Small intestine (tissue), 7 donors: ENCODE data around the gene CDH15. TPM values are rescaled to one million over a fixed set of nuclear protein-coding genes. Genes with fewer than 3 reads are reported as not detected.

ENCODE experiments used
- DNase-seq, 2 donors: peaks; one replicate each; pipeline versions ENCODE4 v3.0.0 to v3.0.0-alpha.2; 2013
- FAIRE-seq: peaks from 2 replicates; lab custom pipeline; 2012; peaks lifted over from hg19 to GRCh38; lab: Jason Lieb, UNC
- H3K27ac ChIP-seq, 3 donors: one replicate each; pipeline ENCODE4 v1.5.1; 2013; ENCODE audit warnings: low read length in 2 of 3, mild to moderate bottlenecking in 2 of 3, control low read depth in 1 of 3, inconsistent platforms in 1 of 3, low read depth in 1 of 3, moderate library complexity in 1 of 3
- H3K27me3 ChIP-seq, 3 donors: one replicate each; pipeline ENCODE4 v1.6.1; 2013; ENCODE audit warnings: low read length in 3 of 3, inconsistent platforms in 1 of 3; ENCODE audit not compliant: control insufficient read depth in 3 of 3, insufficient read depth in 3 of 3
- H3K36me3 ChIP-seq, 3 donors: one replicate each; pipeline ENCODE4 v1.6.1; 2013; ENCODE audit warnings: low read length in 3 of 3, inconsistent platforms in 1 of 3, low read depth in 1 of 3, mild to moderate bottlenecking in 1 of 3, moderate library complexity in 1 of 3; ENCODE audit not compliant: control insufficient read depth in 3 of 3, insufficient read depth in 2 of 3
- H3K4me1 ChIP-seq, 3 donors: one replicate each; pipeline ENCODE4 v1.6.1; 2013; ENCODE audit warnings: low read length in 2 of 3, inconsistent platforms in 1 of 3, low read depth in 1 of 3, mild to moderate bottlenecking in 1 of 3, moderate library complexity in 1 of 3; ENCODE audit not compliant: control insufficient read depth in 3 of 3, insufficient read depth in 2 of 3
- H3K4me3 ChIP-seq, 3 donors: one replicate each; pipeline ENCODE4 v1.5.1; 2013; ENCODE audit warnings: low read length in 3 of 3, control low read depth in 1 of 3, inconsistent platforms in 1 of 3, low read depth in 1 of 3, mild to moderate bottlenecking in 1 of 3, moderate library complexity in 1 of 3
- H3K9me3 ChIP-seq, 2 donors: one replicate each; pipeline ENCODE4 v1.6.1; 2013; ENCODE audit warnings: low read depth in 1 of 2, low read length in 1 of 2; ENCODE audit not compliant: control insufficient read depth in 2 of 2, insufficient read depth in 1 of 2
- WGBS, 3 donors: extraction: QIAGEN DNeasy Blood & Tissue Kit; methylation state at CpG; one replicate each; pipeline ENCODE4 v1.1.7; 2013; 5-methylcytosine and 5-hydroxymethylcytosine counted together
- polyA plus RNA-seq, 4 donors: library from polyadenylated mRNA; stranded (reverse) in 3 of 4; unstranded in 1 of 4; fragments of 200-250 nt in 3 of 4; fragments of 120-200 nt in 1 of 4; gene quantifications; one replicate each; pipeline versions ENCODE4 v1.2.1 to v1.2.3, GENCODE V29; 2013
- donor health status: healthy with polysubstance abuse.
- donor health status: control.
- donor health status: control.
- donor health status: Bipolar disorder and iron deficiency.
- donor health status: healthy.

Gene CDH15
- polyA plus RNA-seq, 4 donors = 0.04 to 0.66 TPM; not detected in 2

- Histone ChIP-seq H3K27ac (no peak overlapping the region), H3K4me1 (no peaks in the 10 kb centered on the region), H3K9me3 (peaks cover 0 to 13% of the 10 kb centered on the region in 2 donors), H3K36me3 (peaks cover 15 to 58% (median 15%) of the 10 kb centered on the region in 3 donors), H3K4me3 (no peak overlapping the region), H3K27me3 (no peaks in the 10 kb centered on the region)
- 95 to 97% (median 96%) methylated on average over 22 of the region's 22 CpGs for WGBS, 3 donors
- FAIRE-seq = no peak
- no peak for DNase-seq
Measured at GRCh38 chr16:89132194-89133005, 39.1 kb upstream of the CDH15 start.

- H3K27me3 ChIP-seq = no peaks in the 10 kb centered on the region
- FAIRE-seq (no peak), DNase-seq (no peak)
- H3K4me3 ChIP-seq = no peak overlapping the region
- no peaks in the 10 kb centered on the region for H3K4me1 ChIP-seq
- H3K36me3 ChIP-seq = peaks cover 15 to 69% (median 16%) of the 10 kb centered on the region in 3 donors
- H3K27ac ChIP-seq = no peak overlapping the region
- 96 to 99% (median 96%) methylated on average over 23 to 25 of the region's 25 CpGs for WGBS, 3 donors
- peaks cover 0 to 13% of the 10 kb centered on the region in 2 donors for H3K9me3 ChIP-seq
Measured at GRCh38 chr16:89133457-89134127, 38.0 kb upstream of the CDH15 start.

GRCh38 chr16:89134269-89134668, 37.3 kb upstream of the CDH15 start:
- 95 to 97% (median 96%) methylated on average over 20 of the region's 20 CpGs for WGBS, 3 donors
- H3K4me1 ChIP-seq = no peaks in the 10 kb centered on the region
- peaks cover 0 to 9% of the 10 kb centered on the region in 2 donors for H3K9me3 ChIP-seq
- DNase-seq (no peak), FAIRE-seq (no peak)
- no peak overlapping the region for H3K27ac ChIP-seq
- H3K36me3 ChIP-seq = peaks cover 11 to 72% (median 16%) of the 10 kb centered on the region in 3 donors
- H3K27me3 ChIP-seq = no peaks in the 10 kb centered on the region
- H3K4me3 ChIP-seq = no peak overlapping the region

GRCh38 chr16:89135166-89135565, 36.4 kb upstream of the CDH15 start:
- Histone ChIP-seq H3K4me3 (no peak overlapping the region), H3K36me3 (peaks cover 14 to 78% (median 16%) of the 10 kb centered on the region in 3 donors), H3K4me1 (no peaks in the 10 kb centered on the region), H3K27me3 (no peaks in the 10 kb centered on the region), H3K27ac (no peak overlapping the region), H3K9me3 (peaks cover 0 to 6% of the 10 kb centered on the region in 2 donors)
- DNase-seq (no peak), FAIRE-seq (no peak)
- 95 to 96% (median 96%) methylated on average over 11 of the region's 11 CpGs for WGBS, 3 donors

GRCh38 chr16:89135971-89136765, 35.4 kb upstream of the CDH15 start:
- 93 to 94% (median 94%) methylated on average over 35 of the region's 35 CpGs for WGBS, 3 donors
- FAIRE-seq = no peak
- no peak overlapping the region for H3K4me3 ChIP-seq
- no peaks in the 10 kb centered on the region for H3K4me1 ChIP-seq
- no peaks in the 10 kb centered on the region for H3K27me3 ChIP-seq
- no peaks in the 10 kb centered on the region for H3K9me3 ChIP-seq
- peaks cover 16 to 84% (median 19%) of the 10 kb centered on the region in 3 donors for H3K36me3 ChIP-seq
- DNase-seq = no peak
- no peak overlapping the region for H3K27ac ChIP-seq

GRCh38 chr16:89136931-89137330, 34.6 kb upstream of the CDH15 start:
- H3K27me3 ChIP-seq = no peaks in the 10 kb centered on the region
- 93 to 96% (median 95%) methylated on average over 17 of the region's 17 CpGs for WGBS, 3 donors
- DNase-seq (no peak), FAIRE-seq (no peak)
- no peaks in the 10 kb centered on the region for H3K9me3 ChIP-seq
- no peaks in the 10 kb centered on the region for H3K4me1 ChIP-seq
- H3K36me3 ChIP-seq = peaks cover 16 to 88% (median 22%) of the 10 kb centered on the region in 3 donors
- no peak overlapping the region for H3K4me3 ChIP-seq
- H3K27ac ChIP-seq = no peak overlapping the region

- no peaks in the 10 kb centered on the region for H3K27me3 ChIP-seq
- DNase-seq (no peak), FAIRE-seq (no peak)
- H3K9me3 ChIP-seq = peaks cover 0 to 7% of the 10 kb centered on the region in 2 donors
- peaks cover 18 to 88% (median 22%) of the 10 kb centered on the region in 3 donors for H3K36me3 ChIP-seq
- H3K4me3 ChIP-seq = no peak overlapping the region
- 91 to 92% (median 92%) methylated on average over 24 of the region's 24 CpGs for WGBS, 3 donors
- no peaks in the 10 kb centered on the region for H3K4me1 ChIP-seq
- no peak overlapping the region for H3K27ac ChIP-seq
Measured at GRCh38 chr16:89137666-89138512, 33.7 kb upstream of the CDH15 start.
